Measurements from ENCODE around the gene LENG8. TPM values are rescaled to one million over a fixed set of nuclear protein-coding genes. Genes with fewer than 3 reads are reported as not detected.

Gene LENG8
- total and polyA plus RNA-seq, 10 of the 15 experiments (the other 5 are each of a cell fraction or from before 2014, with no cell fraction given), result 2.3 to 145 (median 34.4) TPM

- TF ChIP-seq ZNF207 (IDR thresholded peaks at IDR 0.05; ENCODE audit: borderline replicate concordance) (no peak), ZNF24 (IDR thresholded peaks at IDR 0.05) (no peak), SUZ12 (IDR thresholded peaks at IDR 0.05; ENCODE audit: unreplicated experiment) (no peak), CREB1 (IDR thresholded peaks at IDR 0.05; ENCODE audit: low read depth) (no peak), KAT2A (conservative IDR thresholded peaks at IDR 0.05; ENCODE audit: control insufficient read depth, low read depth, low read length) (no peak), PML (IDR thresholded peaks at IDR 0.05; ENCODE audit: low read length) (no peak)
These were observed 12.3 kb upstream of the LENG8 start (continued) for GRCh38 chr19:54436628-54437252.

- Histone ChIP-seq H3K9me3 (replicated peaks; ENCODE audit: control insufficient read depth, insufficient read depth, low read length) (no peaks in the 10 kb centered on the region), H3K27me3 (replicated peaks in 1 of 2; ENCODE audit: control insufficient read depth in 2 of 2, insufficient read depth in 2 of 2, low read length in 1 of 2) (no peaks in the 10 kb centered on the region), H3K79me2 (ENCODE audit: control insufficient read depth, insufficient read depth, low read length) (no peaks in the 10 kb centered on the region), H3K4me3 (no peak overlapping the region), H4K20me1 (ENCODE audit: control insufficient read depth, insufficient read depth) (no peaks in the 10 kb centered on the region), H3K9ac (ENCODE audit: control insufficient read depth, insufficient read depth, low read length) (no peak overlapping the region), H3K27ac (ENCODE audit: control insufficient read depth, insufficient read depth) (no peak overlapping the region), H3K4me1 (ENCODE audit: control insufficient read depth, insufficient read depth, low read length) (no peaks in the 10 kb centered on the region), H3K4me2 (ENCODE audit: control insufficient read depth, insufficient read depth) (no peak overlapping the region), H3K36me3 (ENCODE audit: control insufficient read depth in 2 of 2, insufficient read depth in 2 of 2, low read length in 1 of 2) (no peaks in the 10 kb centered on the region; a peak in 2 of 4 replicates), H2AFZ (ENCODE audit: control insufficient read depth, low read depth, low read length) (no peak overlapping the region)
- ChIA-PET SMC1A (ENCODE audit: uncharacterized antibody, unreplicated experiment) (interaction anchor here (1.0 to 1.4 kb wide), 2 partner anchors 174 to 191 kb away, joined by 3 to 4 read pairs; partner anchors contain the start of gene LILRB1), POLR2A (interaction anchor here (0.6 to 0.7 kb wide), 2 partner anchors 10 to 46 kb away, joined by 3 to 5 read pairs; partner anchors contain the start of gene LENG8), RAD21 (ENCODE audit: unreplicated experiment) (no interaction called here), CTCF (interaction anchor here (0.6 to 1.6 kb wide), 3 partner anchors 9 to 74 kb away, joined by 3 to 9 read pairs (median 4); partner anchors contain the start of genes LAIR1 and LENG8)
- DNase-seq (ENCODE audit: low read depth, low spot score) (no peak), ATAC-seq (peak; percentile 73), FAIRE-seq (no peak)
- BruUV-seq (replicated peaks), result no TSS peak
- intact Hi-C loops (cut with micrococcal nuclease; ENCODE audit: unreplicated experiment) (no loop called here), in situ Hi-C loops (cut with MboI) (no loop called here)
- WGBS (ENCODE audit: insufficient coverage, insufficient replicate concordance, low lambda C conversion rate, missing lambda C conversion rate), result 84% methylated on average over 15 of the region's 15 CpGs
- TF ChIP-seq SMAD1 (IDR thresholded peaks at IDR 0.05; ENCODE audit: low read depth, partially characterized antibody) (no peak), ZBTB40 (IDR thresholded peaks at IDR 0.05; ENCODE audit: borderline replicate concordance) (no peak), RAD21 (IDR thresholded peaks at IDR 0.05; ENCODE audit: insufficient read depth, low read depth, low read length) (peak; percentile 35; the same call in 1 of the 2 replicates), GABPA (IDR thresholded peaks at IDR 0.05; ENCODE audit: low read depth) (no peak), CTCF (IDR thresholded peaks at IDR 0.05 in 2 of 3, conservative IDR thresholded peaks at IDR 0.05 in 1 of 3; ENCODE audit: control insufficient read depth in 2 of 3, extremely low read depth in 1 of 3, insufficient read depth in 1 of 3, low read depth in 3 of 3, low read length in 3 of 3) (peak; percentile 31 to 37 (median 35); a peak in 4 of 6 replicates), PKNOX1 (IDR thresholded peaks at IDR 0.05) (peak; percentile 64), ZNF24 (IDR thresholded peaks at IDR 0.05) (no peak)
These were observed 9.7 kb upstream of the LENG8 start for GRCh38 chr19:54439174-54439851.

All from GM12878 (cell line).